ENCODE results near the gene SLC30A1.

GRCh38 chr1:211527006-211527405, 52.0 kb downstream of the SLC30A1 start:
- TF ChIP-seq CTCF (conservative IDR thresholded peaks at IDR 0.05; ENCODE audit: low read length) (no peak), EZH2phosphoT487 (IDR thresholded peaks at IDR 0.05; ENCODE audit: borderline replicate concordance) (no peak)
